GM10248 (cell line): ENCODE data around the gene GAMT.
"Not testable (repeated sequence)": the region's sequence is repeated elsewhere in the genome, so short reads cannot be mapped to it uniquely, and the experiment has no call there.

Experiments used
- CTCF ChIA-PET: fragments of 300-600 bp; sonication (Branson Sonifier 250); formaldehyde crosslinking; extraction: SDS; loops from one replicate; lab custom pipeline; 2021; ENCODE audit warnings: antibody characterized with exemption; lab: Yijun Ruan, JAX
- POLR2A ChIA-PET: fragments of 350-650 bp; sonication (Branson Sonifier 250); formaldehyde crosslinking; extraction: SDS; loops from one replicate; lab custom pipeline; 2020; ENCODE audit warnings: antibody characterized with exemption; lab: Yijun Ruan, JAX
- DNase-seq: peaks from one replicate; pipeline ENCODE4 v3.0.0; 2012; ENCODE audit errors: extremely low spot score
- CTCF ChIP-seq: IDR thresholded peaks from 2 replicates; pipeline ENCODE4 v1.5.1; 2012; ENCODE audit warnings: mild to moderate bottlenecking, low read depth; ENCODE audit errors: extremely low read depth, missing control alignments, control extremely low read depth

The GAMT gene

GRCh38 chr19:1445932-1446712 lies 44.8 kb upstream of the GAMT start:
- CTCF ChIA-PET: interaction anchor here (0.8 to 5.0 kb wide), 9 partner anchors 8 to 227 kb away, joined by 3 to 25 read pairs (median 6); no protein-coding TSS in a partner anchor
- TF ChIP-seq CTCF: no peak
- DNase-seq: no peak
- POLR2A ChIA-PET: no interaction called here

- peak; percentile 94 for DNase-seq
- POLR2A ChIA-PET: interaction anchor here (1.2 kb wide), 1 partner anchor 10 kb away, joined by 6 read pairs; no protein-coding TSS in a partner anchor
- peak; percentile 96 for TF ChIP-seq CTCF
- CTCF ChIA-PET: interaction anchor here (0.7 to 5.0 kb wide), 18 partner anchors 9 to 380 kb away, joined by 3 to 25 read pairs (median 4); no protein-coding TSS in a partner anchor
Observed at GRCh38 chr19:1445185-1445931, 44.0 kb upstream of the GAMT start.

GRCh38 chr19:1441677-1442438 lies 40.5 kb upstream of the GAMT start:
- ChIA-PET CTCF (interaction anchor here (1.3 to 5.0 kb wide), 4 partner anchors 12 to 198 kb away, joined by 3 to 22 read pairs (median 3); no protein-coding TSS in a partner anchor), POLR2A (interaction anchor here (0.6 to 1.9 kb wide), 3 partner anchors 9 to 66 kb away, joined by 3 to 6 read pairs (median 5); no protein-coding TSS in a partner anchor)
- no peak for DNase-seq
- TF ChIP-seq CTCF: no peak

GRCh38 chr19:1441022-1441426 lies 39.7 kb upstream of the GAMT start:
- POLR2A ChIA-PET: interaction anchor here (1.0 to 1.9 kb wide), 3 partner anchors 9 to 31 kb away, joined by 4 to 6 read pairs (median 5); no protein-coding TSS in a partner anchor
- no peak for DNase-seq
- CTCF ChIA-PET: interaction anchor here (5.0 kb wide), 1 partner anchor 17 kb away, joined by 22 read pairs; no protein-coding TSS in a partner anchor

GRCh38 chr19:1440418-1440801 lies 39.1 kb upstream of the GAMT start:
- no peak for DNase-seq
- TF ChIP-seq CTCF: no peak
- ChIA-PET CTCF (no interaction called here), POLR2A (interaction anchor here (0.9 to 1.9 kb wide), 3 partner anchors 12 to 31 kb away, joined by 4 to 5 read pairs (median 4); no protein-coding TSS in a partner anchor)

More at GRCh38 chr19:1441022-1441426, 39.7 kb upstream of the GAMT start:
- TF ChIP-seq CTCF: no peak

- ChIA-PET POLR2A (interaction anchor here (0.9 to 1.9 kb wide), 3 partner anchors 13 to 30 kb away, joined by 4 to 5 read pairs (median 4); no protein-coding TSS in a partner anchor), CTCF (interaction anchor here (1.2 kb wide), 1 partner anchor 26 kb away, joined by 3 read pairs; no protein-coding TSS in a partner anchor)
- not testable (repeated sequence) for DNase-seq
Observed at GRCh38 chr19:1439525-1440417, 38.4 kb upstream of the GAMT start.
